Activated T-cell treated with anti-CD3 and anti-CD28 coated beads, Interleukin-2, amount 50 U/mL, for 48 hours (primary cell): ENCODE measurements around the gene DNA2.

Experiments
- DNase-seq, 2 experiments: peaks; one replicate each; pipeline ENCODE4 v3.0.0-alpha.2; 2020

DNA2 gene

DNA sequence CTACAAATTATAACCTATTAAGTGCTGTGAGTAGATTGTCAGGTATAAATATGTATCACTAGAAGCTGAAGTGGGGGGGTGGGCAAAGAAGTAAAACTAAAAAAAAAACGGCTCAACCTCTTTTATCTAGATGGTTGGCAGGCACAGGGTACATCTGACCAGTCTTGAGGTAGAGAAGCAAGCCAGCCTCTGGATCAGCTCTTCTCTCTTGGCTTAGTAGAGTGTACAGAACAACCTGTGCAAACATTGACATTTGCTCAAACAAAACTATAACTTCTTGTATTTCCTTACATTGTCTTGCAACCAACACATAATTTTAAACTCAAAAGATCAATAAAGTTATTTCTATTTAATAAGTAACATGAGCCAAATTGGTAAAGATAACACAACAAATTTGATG lies 25.6 kb downstream of the DNA2 start:
- no peak for DNase-seq

DNA sequence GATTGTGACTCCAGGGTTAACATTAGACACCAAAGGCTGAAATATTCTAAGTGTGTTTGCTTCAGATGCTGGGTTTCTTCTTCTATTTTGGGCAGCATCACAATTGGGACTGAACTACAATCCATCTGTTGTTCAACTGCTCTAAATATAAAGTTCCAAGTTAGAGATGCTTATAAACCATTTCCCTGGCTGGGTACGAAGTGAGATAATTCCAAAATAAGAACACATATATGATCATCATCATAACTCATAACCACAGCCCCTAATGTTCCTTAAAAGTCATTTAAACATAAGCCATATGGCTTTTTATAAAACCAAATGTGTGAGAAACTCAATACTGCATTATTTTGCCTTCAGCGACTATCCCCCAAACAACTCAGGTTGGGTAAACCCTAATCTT lies 28.8 kb downstream of the DNA2 start:
- DNase-seq = no peak

DNA sequence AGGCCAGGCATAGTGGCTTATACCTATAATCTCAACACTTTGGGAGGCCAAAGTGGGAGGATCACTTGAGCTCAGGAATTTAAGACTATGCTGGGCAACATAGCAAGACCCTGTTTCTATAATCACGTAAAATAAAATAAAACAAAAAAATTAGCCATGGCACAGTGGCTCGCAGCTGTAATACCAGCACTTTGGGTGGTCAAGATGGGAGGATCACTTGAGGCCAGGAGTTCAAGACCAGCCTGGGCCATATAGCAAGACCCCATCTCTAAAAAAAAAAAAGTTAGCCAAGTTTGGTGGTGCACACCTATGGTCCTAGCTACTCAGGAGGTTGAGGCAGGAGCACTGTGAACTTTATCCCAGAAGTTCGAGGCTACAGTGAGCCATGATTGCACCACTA lies 30.9 kb downstream of the DNA2 start:
- DNase-seq = no peak

DNA sequence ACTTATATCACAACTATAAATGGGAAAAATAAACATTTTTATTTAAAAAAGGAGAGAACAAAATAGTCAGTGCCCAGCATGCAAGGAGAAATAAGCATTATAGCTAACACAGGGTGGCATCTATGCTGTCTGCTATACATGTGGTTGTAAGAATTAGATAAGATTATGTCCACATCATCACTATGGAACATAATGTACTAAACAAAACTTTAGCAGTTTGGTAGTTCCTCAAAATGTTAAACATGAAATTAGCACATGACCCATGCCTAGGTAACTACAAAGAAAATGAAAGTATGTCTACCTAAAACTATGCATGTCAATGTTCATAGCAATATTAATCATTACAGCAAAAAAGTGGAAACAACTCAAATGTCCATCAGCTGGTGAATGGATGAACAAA lies 36.0 kb downstream of the DNA2 start:
- DNase-seq = no peak

DNA sequence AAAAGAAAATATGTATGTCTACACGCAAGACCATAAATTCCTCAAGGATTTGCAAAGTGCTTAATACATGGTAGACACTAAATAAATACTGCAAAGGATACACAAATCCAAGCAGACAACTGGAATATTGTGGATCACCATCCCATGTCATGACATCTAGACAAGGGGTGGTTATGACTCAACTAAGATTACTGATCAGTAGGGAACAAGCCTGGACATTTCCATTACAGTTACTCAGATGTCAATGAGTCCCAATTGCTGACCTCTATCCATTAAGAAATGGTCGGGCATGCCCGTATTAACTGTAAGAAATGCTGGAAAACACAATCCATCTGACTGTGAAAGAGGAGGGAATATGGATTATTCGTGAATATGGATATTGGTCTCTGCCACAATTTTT lies 37.1 kb downstream of the DNA2 start:
- no peak for DNase-seq

DNA sequence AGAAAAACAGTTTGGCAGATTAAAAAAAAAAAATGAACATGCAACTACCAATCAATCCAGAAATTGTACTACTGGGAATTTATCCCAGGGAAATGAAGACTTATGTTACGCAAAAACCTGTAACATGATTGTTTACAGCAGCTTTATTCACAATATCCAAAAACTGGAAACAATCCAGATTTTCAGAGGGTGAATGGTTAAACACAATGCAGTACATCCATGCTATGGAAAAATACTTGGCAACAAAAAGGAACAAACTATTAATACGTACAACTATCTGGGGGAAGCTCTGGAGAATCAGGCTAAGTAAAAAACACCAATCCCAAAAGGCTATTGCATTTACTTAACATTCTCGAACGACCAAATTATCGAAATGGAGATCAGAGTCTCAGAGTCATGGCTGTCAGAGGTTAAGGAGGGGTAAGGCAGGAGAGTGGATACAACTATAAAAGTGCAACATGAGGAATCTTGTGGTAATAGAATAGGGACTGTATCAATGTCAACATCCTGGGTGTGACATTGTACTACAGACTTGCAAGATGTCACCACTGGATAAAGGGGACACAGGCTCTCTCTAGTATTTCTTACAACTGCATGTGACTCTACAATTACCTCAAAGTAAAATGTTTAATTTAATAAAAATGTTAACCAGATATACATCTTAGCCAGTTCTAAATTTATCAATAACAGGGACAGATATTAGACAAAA lies 43.2 kb downstream of the DNA2 start:
- DNase-seq = no peak

DNA sequence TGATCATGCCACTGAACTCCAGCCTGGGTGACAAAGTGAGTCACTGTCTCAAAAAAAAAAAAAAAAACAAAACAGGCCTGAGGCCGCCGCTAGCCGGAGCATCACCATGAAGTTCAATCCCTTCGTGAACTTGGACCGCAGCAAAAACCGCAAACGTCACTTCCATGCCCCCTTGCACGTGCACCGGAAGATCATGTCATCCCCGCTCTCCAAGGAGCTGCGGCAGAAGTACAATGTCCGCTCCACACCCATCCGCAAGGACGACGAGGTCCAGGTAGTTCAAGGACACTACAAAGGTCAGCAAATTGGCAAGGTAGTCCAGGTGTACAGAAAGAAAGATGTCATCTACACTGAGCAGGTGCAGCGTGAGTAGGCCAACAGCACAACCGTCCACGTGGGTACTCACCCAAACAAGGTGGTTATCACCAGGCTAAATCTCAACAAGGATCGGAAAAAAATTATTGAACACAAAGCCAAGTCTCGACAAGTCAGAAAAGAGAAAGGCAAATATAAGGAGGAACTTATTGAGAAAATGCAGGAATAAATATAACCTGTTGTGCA lies 47.2 kb downstream of the DNA2 start:
- DNase-seq = no peak

DNA sequence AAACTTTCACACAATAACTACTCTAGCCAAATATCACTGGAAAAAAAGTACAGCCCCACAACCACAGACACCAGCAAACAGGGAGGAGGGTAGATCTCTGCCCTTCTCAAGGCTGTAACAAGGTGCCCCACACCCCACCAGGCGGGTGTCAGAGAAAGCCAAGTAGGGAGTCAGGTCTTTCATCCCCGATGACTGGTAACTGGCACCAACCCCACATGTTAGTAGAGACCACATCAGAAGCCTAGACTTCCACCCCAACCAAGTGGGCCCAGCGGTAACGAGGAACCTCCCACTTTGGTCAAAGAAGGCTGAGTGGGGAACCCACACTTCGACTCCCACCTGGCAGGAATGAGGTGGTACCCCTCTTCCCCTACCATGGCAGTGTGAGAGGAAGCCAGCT lies 48.3 kb downstream of the DNA2 start:
- peak; percentile 49 to 52 for DNase-seq

DNA sequence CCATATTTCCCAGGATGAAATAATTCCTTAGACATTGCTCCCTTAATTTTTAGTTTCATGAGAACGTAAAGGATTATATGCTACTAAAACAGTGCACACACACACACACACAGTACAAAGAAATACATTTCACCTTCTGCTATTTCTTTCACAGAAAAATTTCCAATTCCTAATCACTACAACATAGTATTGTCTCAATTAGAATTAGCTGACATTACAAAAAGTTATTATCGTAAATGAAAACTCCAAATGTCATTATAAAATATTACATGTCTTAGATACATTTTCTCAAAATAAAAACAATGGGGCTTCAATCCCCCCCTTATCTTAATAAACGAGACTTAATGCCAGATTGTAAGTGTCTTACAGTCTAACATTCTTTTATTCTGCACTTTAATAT lies 52.4 kb downstream of the DNA2 start:
- DNase-seq = no peak

DNA sequence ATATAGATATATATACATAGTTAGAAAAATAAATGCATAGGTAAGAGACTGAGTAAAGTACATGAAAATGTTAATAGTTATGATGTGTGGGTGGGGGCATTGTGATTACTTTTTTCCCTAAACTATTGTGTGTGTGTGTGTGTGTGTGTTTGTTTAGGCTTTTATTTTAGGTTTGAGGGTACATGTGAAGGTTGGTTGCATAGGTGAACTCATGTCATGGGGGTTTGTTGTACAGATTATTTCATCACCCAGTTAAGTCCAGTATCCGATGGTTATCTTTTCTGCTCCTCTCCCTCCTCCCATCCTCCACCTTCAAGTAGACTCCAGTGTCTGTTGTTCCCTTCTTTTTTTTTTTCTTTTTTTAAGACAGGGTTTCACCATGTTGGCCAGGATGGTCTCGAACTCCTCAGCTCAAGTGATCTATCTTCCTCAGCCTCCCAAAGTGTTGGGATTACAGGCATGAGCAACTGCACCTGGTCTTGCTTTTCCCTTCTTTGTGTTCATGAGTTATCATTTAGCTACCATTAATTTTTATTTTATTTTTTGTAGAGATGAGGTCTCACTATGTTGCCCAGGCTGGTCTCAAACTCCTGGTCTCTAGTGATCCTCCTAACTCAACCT lies 62.8 kb downstream of the DNA2 start:
- DNase-seq = no peak

DNA sequence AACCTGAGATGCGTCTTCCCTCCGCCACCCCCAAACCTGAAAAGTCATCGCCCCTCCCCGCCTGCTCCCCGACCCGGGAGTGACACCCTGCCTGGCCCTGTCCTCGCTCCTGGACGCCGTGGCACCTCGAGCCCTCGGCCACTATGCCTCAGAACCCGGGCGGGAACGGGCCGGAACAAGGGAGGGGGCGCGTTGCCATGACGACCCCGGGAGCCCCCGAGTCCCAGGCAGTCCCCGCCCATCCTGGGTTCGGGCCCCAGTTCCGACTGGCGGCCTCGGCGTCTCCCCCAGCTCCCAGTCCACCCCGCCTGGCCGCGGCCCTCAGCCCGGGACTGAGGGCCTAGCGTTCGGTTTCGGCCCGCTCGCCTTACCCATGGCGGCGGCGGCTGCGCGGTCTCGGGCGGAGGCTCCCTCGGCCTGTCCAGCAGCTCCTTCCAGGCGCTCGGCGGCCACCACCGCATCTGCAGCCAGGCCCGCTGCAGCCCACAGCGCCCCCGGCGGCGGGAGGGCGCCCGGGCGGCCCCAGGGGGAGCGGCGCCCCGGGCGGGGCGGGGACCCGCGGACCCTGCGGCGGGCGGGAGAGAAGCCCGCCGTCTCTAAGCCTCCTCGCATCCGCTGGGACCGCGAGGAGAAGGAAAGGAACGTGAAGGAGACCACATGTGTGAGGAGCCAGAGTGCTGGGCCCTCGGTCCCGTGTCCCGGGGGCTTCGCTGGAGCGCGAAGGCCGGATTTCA lies 64.8 kb downstream of the DNA2 start, which contains the start of gene RUFY2:
TSS of gene RUFY2 (minus strand) at position 463 of the 734 bp plus-strand sequence. CDS start at position 375, 88 bp downstream.
- peak; percentile 86 to 90 for DNase-seq

DNA sequence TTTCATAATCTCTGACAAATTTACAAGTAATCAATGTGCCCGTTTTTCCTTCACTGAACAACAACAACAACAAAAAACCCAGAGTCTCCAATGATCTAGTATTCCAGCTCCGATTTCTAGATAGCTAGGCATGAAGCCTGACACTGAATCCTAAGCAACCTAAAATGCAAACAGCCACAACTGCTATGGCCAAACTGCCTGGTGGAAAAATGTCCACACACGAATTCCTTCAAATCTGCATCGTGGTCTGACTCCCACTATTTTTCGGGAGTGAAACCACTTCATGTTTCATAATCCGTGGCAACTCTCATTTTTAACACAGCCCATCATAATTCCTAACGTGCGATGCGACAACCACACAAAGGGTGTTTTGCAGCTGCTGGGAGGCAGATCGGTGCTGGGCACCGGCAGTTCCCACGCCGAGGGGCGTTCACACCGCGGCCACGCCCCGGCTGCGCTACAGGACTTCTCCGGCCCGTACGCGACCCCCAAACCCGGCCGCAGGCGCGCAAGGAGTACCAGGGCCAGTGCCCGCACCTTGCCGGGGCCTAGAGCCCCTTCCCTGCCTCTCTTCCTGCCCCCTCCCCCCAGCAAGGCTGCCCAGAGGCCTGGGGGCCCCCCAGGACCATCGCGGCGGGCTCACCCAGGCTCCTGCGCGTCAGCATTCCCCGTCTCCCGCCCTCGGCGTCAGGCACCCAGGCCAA lies 65.5 kb downstream of the DNA2 start:
- peak; percentile 59 to 67 for DNase-seq

DNA sequence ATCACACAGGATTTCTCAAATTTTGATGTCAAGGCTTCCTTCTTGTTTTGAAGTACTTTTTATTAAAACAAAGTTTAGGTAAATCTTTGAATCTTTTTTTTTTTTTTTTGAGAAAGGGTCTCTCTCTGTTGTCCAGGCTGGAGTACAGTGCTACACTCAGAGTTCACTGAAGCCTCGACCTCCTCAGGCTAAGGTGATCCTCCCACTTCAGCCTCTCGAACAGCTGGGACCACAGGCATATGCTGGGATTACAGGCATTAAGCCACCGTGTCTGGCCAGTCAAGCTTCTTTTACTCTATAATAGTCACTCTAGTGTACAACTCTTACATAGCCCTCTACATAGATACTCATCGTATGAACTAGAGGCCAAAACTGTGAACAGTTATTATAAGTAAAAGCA lies 68.1 kb downstream of the DNA2 start:
- no peak for DNase-seq

DNA sequence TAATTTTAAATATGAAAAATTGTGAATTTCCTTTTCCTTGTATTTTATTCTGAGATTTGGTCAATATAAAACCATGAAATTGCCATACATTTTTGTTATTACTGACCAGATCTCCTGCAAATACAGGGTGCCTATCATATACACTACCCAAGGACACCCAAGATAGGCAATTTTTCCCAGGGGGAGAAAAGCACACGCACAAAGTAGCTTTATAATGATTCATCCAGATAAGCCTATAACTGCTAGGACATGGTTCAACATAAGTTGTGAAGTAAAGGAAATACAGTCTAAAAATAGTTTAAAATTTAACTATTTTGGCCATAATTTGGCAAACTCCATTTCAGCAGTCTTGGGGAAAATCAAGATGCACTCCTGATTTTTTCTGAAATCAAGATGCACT lies 69.5 kb downstream of the DNA2 start:
- DNase-seq = no peak

DNA sequence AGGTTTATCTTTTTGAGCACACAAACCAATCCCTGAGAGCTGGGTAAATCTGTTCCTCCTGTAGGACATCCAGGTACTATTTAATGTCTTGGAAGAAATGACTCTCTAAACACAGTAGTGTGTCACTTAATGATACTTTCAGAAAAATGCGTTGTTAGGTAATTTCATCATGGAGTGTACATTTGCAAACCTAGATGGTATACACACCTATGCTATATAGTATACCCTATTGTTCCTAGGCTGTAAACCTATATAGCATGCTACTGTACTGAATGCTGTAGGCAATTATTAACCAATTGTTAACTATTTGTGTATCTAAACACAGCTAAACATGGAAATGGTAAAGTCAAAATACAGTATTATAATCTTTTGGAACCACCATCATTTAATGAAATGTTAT lies 74.8 kb downstream of the DNA2 start:
- DNase-seq = no peak

DNA sequence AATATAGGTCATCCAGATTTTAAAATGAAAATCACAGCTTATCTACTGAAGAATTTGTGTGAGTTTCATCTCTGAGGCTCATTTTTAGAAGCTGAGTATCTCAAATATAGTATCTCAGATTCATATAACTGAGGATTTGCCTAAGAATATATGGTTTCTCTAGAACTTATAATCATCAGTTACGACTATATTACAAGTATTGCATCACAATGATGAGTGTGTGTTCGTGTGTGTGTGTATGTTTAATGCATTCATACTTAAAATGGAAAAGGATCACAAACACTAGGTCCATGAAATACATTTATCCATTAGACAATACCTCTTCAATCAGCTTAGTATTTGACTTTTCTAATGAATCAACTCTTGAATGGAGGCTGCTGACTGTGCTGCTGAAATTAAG lies 86.0 kb downstream of the DNA2 start:
- no peak for DNase-seq

DNA sequence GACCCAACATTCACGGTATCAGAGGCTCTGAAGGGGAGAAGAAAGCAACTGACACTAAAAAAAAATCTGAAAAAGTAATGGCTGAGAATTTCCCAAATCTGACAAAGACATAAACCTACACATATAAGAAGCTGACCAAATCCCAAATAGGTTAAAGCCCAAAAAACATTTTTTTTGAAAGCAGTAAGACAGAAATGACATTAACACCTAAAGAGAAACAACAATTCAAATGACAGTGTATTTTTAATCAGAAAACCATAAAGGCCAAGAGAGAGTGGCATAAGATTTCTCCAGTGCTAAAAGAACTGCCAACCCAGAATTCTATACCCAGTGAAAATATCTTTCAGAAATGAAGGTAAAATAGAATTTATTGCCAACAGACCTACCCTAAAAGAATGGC lies 100.2 kb downstream of the DNA2 start:
- no peak for DNase-seq

DNA sequence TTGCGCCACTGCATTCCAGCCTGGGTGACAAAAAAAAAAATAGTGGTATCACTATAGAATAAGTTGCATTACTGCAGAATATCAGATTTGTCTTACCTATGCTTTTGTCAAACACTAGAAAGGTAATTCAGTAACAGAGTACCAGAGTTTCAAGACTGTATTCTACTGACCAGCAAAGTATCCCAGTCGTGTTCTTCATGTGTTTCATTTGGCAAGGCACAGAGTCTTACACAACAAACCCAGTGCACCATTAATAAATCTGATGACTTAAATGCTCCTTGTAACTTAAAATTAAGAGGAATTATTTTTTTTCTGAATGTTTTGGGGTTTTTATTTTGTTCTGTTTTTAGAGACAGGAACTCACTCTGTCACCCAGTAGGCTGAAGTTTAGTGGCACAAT lies 104.7 kb downstream of the DNA2 start:
- DNase-seq = no peak

DNA sequence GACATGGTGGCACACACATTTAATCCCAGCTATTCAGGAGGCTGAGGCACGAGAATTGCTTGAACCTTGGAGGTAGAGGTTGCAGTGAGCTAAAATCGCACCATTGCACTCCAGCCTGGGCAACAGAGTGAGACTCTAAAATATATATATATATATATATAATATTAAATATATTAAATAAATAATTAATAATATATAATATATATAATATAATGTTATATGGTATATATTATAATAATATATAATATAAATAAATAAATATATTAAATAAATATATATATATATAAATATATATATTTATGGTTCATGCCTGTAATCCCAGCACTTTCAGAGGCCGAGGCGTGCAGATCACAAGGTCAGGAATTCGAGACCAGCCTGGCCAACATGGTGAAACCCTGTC lies 105.2 kb downstream of the DNA2 start:
- no peak for DNase-seq

DNA sequence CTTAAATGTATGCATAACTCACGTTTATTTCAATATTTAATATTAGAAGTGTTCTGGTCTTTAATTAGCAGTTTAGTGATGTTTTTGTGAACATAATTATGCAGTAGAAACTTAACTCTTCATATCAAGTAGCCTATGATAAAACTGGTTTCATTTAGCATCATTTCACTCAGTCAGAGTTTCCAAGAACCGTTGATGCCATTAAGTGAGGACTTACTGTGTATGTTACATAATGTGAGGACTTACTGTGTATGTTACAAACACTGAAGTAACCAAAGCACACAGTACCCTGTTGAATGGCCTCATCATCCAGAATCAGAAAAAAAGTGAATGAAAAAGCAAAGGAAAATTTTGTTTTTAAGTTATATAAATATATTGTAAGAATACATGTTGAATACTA lies 106.2 kb downstream of the DNA2 start:
- no peak for DNase-seq

DNA sequence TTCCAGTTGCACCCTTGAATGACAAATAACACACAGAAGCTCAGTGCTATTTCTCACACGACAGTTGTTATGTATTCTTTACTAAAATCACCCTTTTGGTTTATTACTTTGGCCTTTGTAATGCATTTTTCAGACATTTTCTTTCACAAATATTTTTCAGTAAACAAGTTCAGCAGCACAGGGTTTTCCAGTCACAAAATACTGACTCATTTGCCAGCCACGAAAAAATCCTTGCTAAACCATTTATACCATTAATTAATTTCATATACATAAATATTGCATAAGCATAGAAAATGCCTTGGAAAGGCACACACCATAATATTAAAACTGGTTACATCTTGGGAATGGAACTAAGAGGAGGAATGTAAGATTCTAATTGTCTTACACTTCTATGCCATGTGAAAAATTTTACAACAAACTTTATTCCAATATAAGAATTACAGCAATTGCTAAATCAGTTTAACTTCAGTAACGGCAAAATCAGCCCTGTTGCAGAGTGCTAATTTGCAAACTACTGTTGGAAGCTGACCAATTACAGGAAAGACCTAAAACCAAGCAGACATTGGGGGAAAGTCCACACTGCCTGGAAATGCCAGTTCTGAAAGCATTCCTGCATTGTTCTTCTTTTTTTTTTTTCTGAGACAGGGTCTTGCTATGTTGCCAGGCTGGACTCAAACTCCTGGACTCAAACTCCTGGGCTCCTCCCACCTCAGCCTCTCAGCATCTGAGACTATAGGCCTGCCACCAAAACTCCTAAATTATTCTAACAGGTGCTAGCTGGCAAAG lies 107.5 kb downstream of the DNA2 start:
- no peak for DNase-seq
